Keratinocyte (primary cell): ENCODE measurements around the gene TRMT10B. TPM values are rescaled to one million over a fixed set of nuclear protein-coding genes. Genes with fewer than 3 reads are reported as not detected.
"Not testable (repeated sequence)": the region's sequence is repeated elsewhere in the genome, so short reads cannot be mapped to it uniquely, and the experiment has no call there.

Experiments
- DNase-seq: peaks from one replicate; pipeline ENCODE4 v3.0.0-alpha.2; 2011; ENCODE audit warnings: low read depth, missing footprints, low spot score
- FAIRE-seq: peaks from 2 replicates; lab custom pipeline; 2011; peaks lifted over from hg19 to GRCh38; lab: Jason Lieb, UNC
- H2AFZ ChIP-seq: 2 replicates; pipeline ENCODE4 v1.6.0; 2012; ENCODE audit warnings: low read length, control low read depth, inconsistent platforms; ENCODE audit not compliant: control insufficient read depth
- H3K27ac ChIP-seq: 2 replicates; pipeline ENCODE4 v1.5.1; 2011; ENCODE audit warnings: low read length; ENCODE audit not compliant: control insufficient read depth, insufficient read depth
- H3K27me3 ChIP-seq: 3 replicates; pipeline ENCODE4 v1.6.0; 2011; ENCODE audit warnings: low read length; ENCODE audit not compliant: control insufficient read depth, insufficient read depth; ENCODE audit errors: extremely low read depth
- H3K36me3 ChIP-seq, 2 experiments: 2 replicates in 1 of 2; 3 replicates in 1 of 2; pipeline ENCODE4 v1.5.1; 2011; ENCODE audit warnings: low read length in 2 of 2, mild to moderate bottlenecking in 1 of 2; ENCODE audit not compliant: control insufficient read depth in 2 of 2, insufficient read depth in 2 of 2; ENCODE audit errors: extremely low read depth in 1 of 2
- H3K4me1 ChIP-seq: 3 replicates; pipeline ENCODE4 v1.5.1; 2011; ENCODE audit warnings: low read length; ENCODE audit not compliant: control insufficient read depth, insufficient read depth; ENCODE audit errors: extremely low read depth
- H3K4me2 ChIP-seq: 3 replicates; pipeline ENCODE4 v1.6.0; 2011; ENCODE audit warnings: low read depth, low read length; ENCODE audit not compliant: control insufficient read depth, insufficient read depth; ENCODE audit errors: extremely low read depth
- H3K4me3 ChIP-seq, 3 experiments: fragments of 200-600 bp in 1 of 3; sonication (generic) in 1 of 3; 2 replicates in 2 of 3; 3 replicates in 1 of 3; pipeline ENCODE4 v1.5.1; 2011 to 2016; ENCODE audit warnings: low read length in 3 of 3, mild to moderate bottlenecking in 3 of 3, control low read depth in 2 of 3, inconsistent platforms in 1 of 3, low read depth in 1 of 3, mixed read lengths in 1 of 3, mixed run types in 1 of 3, moderate library complexity in 1 of 3; ENCODE audit not compliant: control insufficient read depth in 2 of 3, insufficient read depth in 2 of 3; ENCODE audit errors: extremely low read depth in 1 of 3
- H3K79me2 ChIP-seq: 2 replicates; pipeline ENCODE4 v1.6.0; 2012; ENCODE audit warnings: low read length; ENCODE audit not compliant: control insufficient read depth, insufficient read depth
- H3K9ac ChIP-seq: 3 replicates; pipeline ENCODE4 v1.6.0; 2011; ENCODE audit warnings: low read length; ENCODE audit not compliant: control insufficient read depth, insufficient read depth; ENCODE audit errors: extremely low read depth
- H3K9me1 ChIP-seq: 3 replicates; pipeline ENCODE4 v1.6.0; 2011; ENCODE audit warnings: low read length; ENCODE audit not compliant: control insufficient read depth, insufficient read depth; ENCODE audit errors: extremely low read depth
- H3K9me3 ChIP-seq: 2 replicates; pipeline ENCODE4 v1.5.1; 2012; ENCODE audit warnings: low read depth, low read length; ENCODE audit not compliant: control insufficient read depth
- H4K20me1 ChIP-seq: 3 replicates; pipeline ENCODE4 v1.6.0; 2011; ENCODE audit warnings: low read length; ENCODE audit not compliant: control insufficient read depth, insufficient read depth; ENCODE audit errors: extremely low read depth
- CTCF ChIP-seq, 3 experiments: IDR thresholded peaks in 1 of 3; conservative IDR thresholded peaks in 1 of 3; optimal IDR thresholded peaks in 1 of 3; 2 replicates in 2 of 3; 3 replicates in 1 of 3; pipeline versions ENCODE3 to v1.5.1; 2011; ENCODE audit warnings: low read length in 3 of 3, mild to moderate bottlenecking in 3 of 3, moderate library complexity in 2 of 3, control low read depth in 1 of 3, inconsistent platforms in 1 of 3; ENCODE audit not compliant: insufficient read depth in 2 of 3; ENCODE audit errors: extremely low read depth in 1 of 3
- EZH2 ChIP-seq: IDR thresholded peaks from one replicate; pipeline ENCODE4 v1.6.1; 2012; ENCODE audit warnings: inconsistent platforms, mild to moderate bottlenecking, low read length, moderate library complexity
- dilution Hi-C: fragments of 300-500 bp; cut with MboI; formaldehyde crosslinking; loops from one replicate; pipeline ENCODE4 v1.7.0; 2020; ENCODE audit warnings: low sequenced_read_pairs; ENCODE audit not compliant: extremely low pct_ligation_motif_present
- polyA plus RNA-seq, 5 experiments: library from polyadenylated mRNA; depleted of rRNA in 3 of 5; stranded (reverse) in 3 of 5; stranded (forward) in 1 of 5; unstranded in 1 of 5; fragments of >200 nt; gene quantifications; 1 replicate in 1 of 5; 2 replicates in 3 of 5; 3 replicates in 1 of 5; pipeline versions ENCODE4 v1.2.1 to v1.2.3, GENCODE V29; 2011 to 2012; ENCODE audit warnings: missing spikeins in 2 of 5, low read depth in 1 of 5, low replicate concordance in 1 of 5

Gene TRMT10B
- polyA plus RNA-seq, 1 donor (not counting 4 experiments of a cell fraction or from before 2014, with no cell fraction given): 6.9 TPM

- H3K36me3 ChIP-seq: peaks cover 0 to 1% of the 10 kb centered on the region in 2 experiments
- H4K20me1 ChIP-seq: peaks cover 4% of the 10 kb centered on the region
- DNase-seq (no peak), FAIRE-seq (no peak)
- H2AFZ ChIP-seq: no peak overlapping the region
- no peak overlapping the region for H3K27ac ChIP-seq
- no peaks in the 10 kb centered on the region for H3K27me3 ChIP-seq
- H3K9ac ChIP-seq: no peak overlapping the region
- H3K9me1 ChIP-seq: no peaks in the 10 kb centered on the region
- TF ChIP-seq CTCF (optimal IDR thresholded peaks at IDR 0.05 in 1 of 3, IDR thresholded peaks at IDR 0.05 in 1 of 3, conservative IDR thresholded peaks at IDR 0.05 in 1 of 3; ENCODE audit: extremely low read depth in 1 of 3, insufficient read depth in 2 of 3, low read length in 3 of 3) (no peak), EZH2 (no peak)
- H3K4me2 ChIP-seq: no peak overlapping the region
- no peak overlapping the region for H3K4me3 ChIP-seq
- dilution Hi-C loops: no loop called here
- peaks cover 72% of the 10 kb centered on the region for H3K79me2 ChIP-seq
- peaks cover 10% of the 10 kb centered on the region for H3K4me1 ChIP-seq
- no peaks in the 10 kb centered on the region for H3K9me3 ChIP-seq
These were observed 52.7 kb downstream of the TRMT10B start for GRCh38 chr9:37806271-37806670.

DNA sequence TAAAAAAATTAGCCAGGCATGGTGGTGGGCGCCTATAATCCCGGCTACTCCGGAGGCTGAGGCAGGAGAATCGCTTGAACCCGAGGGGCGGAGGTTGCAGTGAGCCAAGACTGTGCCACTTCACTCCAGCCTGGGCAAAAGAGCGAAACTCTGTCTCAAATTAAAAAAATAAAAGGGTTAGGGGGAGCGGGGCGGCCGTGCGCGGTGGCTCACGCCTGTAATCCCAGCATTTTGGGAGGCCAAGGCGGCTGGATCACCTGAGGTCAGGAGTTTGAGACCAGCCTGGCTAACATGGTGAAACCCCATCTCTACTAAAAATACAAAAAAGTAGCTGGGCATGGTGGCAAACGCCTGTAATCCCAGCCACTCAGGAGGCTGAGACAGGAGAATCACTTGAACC, 56.1 kb downstream of the TRMT10B start:
- H3K4me3 ChIP-seq, H3K9ac ChIP-seq, H2AFZ ChIP-seq, H3K9me3 ChIP-seq, H3K4me1 ChIP-seq, H4K20me1 ChIP-seq, H3K9me1 ChIP-seq, H3K4me2 ChIP-seq, H3K27ac ChIP-seq, dilution Hi-C loops, DNase-seq, FAIRE-seq, H3K27me3 ChIP-seq, H3K36me3 ChIP-seq: not testable (repeated sequence)
- peaks cover 49% of the 10 kb centered on the region for H3K79me2 ChIP-seq

- Histone ChIP-seq H2AFZ (no peak overlapping the region), H3K27ac (no peak overlapping the region), H4K20me1 (no peaks in the 10 kb centered on the region), H3K36me3 (no peaks in the 10 kb centered on the region), H3K4me3 (no peak overlapping the region), H3K4me1 (no peaks in the 10 kb centered on the region), H3K9me1 (no peaks in the 10 kb centered on the region), H3K27me3 (no peaks in the 10 kb centered on the region), H3K9me3 (no peaks in the 10 kb centered on the region), H3K4me2 (no peak overlapping the region), H3K79me2 (peaks cover 36% of the 10 kb centered on the region), H3K9ac (no peak overlapping the region)
- FAIRE-seq: no peak
- dilution Hi-C loops: no loop called here
- TF ChIP-seq CTCF (optimal IDR thresholded peaks at IDR 0.05 in 1 of 3, IDR thresholded peaks at IDR 0.05 in 1 of 3, conservative IDR thresholded peaks at IDR 0.05 in 1 of 3; ENCODE audit: extremely low read depth in 1 of 3, insufficient read depth in 2 of 3, low read length in 3 of 3) (no peak), EZH2 (no peak)
- no peak for DNase-seq
These were observed 58.4 kb downstream of the TRMT10B start for GRCh38 chr9:37811906-37812476.
